DND-41 (cell line): ENCODE data around the gene KBTBD7.

Experiments used
- CTCF ChIP-seq: IDR thresholded peaks from 2 replicates; pipeline ENCODE4 v1.5.1; 2012; ENCODE audit warnings: borderline replicate concordance, low read length, moderate library complexity, mild to moderate bottlenecking; ENCODE audit not compliant: poor library complexity, severe bottlenecking; ENCODE audit errors: extremely low read depth
- EZH2 ChIP-seq: IDR thresholded peaks from 3 replicates; pipeline ENCODE4 v1.6.1; 2012; ENCODE audit warnings: borderline replicate concordance, low read depth, mild to moderate bottlenecking, moderate library complexity, low read length, inconsistent platforms; ENCODE audit not compliant: severe bottlenecking

GRCh38 chr13:41232578-41233480 lies 38.5 kb upstream of the KBTBD7 start:
- no peak for TF ChIP-seq CTCF
- no peak for TF ChIP-seq EZH2
